Type B pancreatic cell (in vitro differentiated cells): Measurements from ENCODE around the gene MICALL2. TPM values are rescaled to one million over a fixed set of nuclear protein-coding genes. Genes with fewer than 3 reads are reported as not detected.

Source experiments
- DNase-seq: peaks from one replicate; pipeline ENCODE4 v3.0.0; 2021; ENCODE audit warnings: mixed read lengths; ENCODE audit not compliant: unreplicated experiment; ENCODE audit errors: extremely low spot score
- H3K27ac Mint-ChIP-seq: 2 replicates; pipeline ENCODE4 v1.8.0; 2021; ENCODE audit warnings: mild to moderate bottlenecking, mixed read lengths
- H3K27me3 Mint-ChIP-seq: 2 replicates; pipeline ENCODE4 v1.8.0; 2021; ENCODE audit warnings: mixed read lengths
- H3K36me3 Mint-ChIP-seq: 2 replicates; pipeline ENCODE4 v1.8.0; 2021; ENCODE audit warnings: mixed read lengths
- H3K4me1 Mint-ChIP-seq: one replicate; pipeline ENCODE4 v1.8.0; 2021; ENCODE audit warnings: mixed read lengths; ENCODE audit not compliant: unreplicated experiment
- H3K4me3 Mint-ChIP-seq: 2 replicates; pipeline ENCODE4 v1.8.0; 2021; ENCODE audit warnings: mild to moderate bottlenecking, mixed read lengths
- H3K9me3 Mint-ChIP-seq: 2 replicates; pipeline ENCODE4 v1.8.0; 2021; ENCODE audit warnings: mixed read lengths
- CTCF ChIP-seq: fragments of 200-600 bp; sonication (generic); conservative IDR thresholded peaks from 2 replicates; pipeline ENCODE4 v1.5.0; 2021; ENCODE audit warnings: antibody characterized with exemption, mild to moderate bottlenecking
- total RNA-seq: library from RNA; stranded (reverse); gene quantifications from 2 replicates; pipeline ENCODE4 v1.2.1, GENCODE V29; 2021; ENCODE audit warnings: low replicate concordance

The MICALL2 gene
- total RNA-seq, 1 donor from 2014 or later: 12.3 TPM

GRCh38 chr7:1436608-1437007 lies 22.7 kb downstream of the MICALL2 start:
- DNase-seq: no peak
- no peak overlapping the region for H3K4me3 Mint-ChIP-seq
- H3K27me3 Mint-ChIP-seq: peaks cover 4% of the 10 kb centered on the region
- no peak overlapping the region for H3K27ac Mint-ChIP-seq
- TF ChIP-seq CTCF: no peak
- peaks cover 4% of the 10 kb centered on the region for H3K4me1 Mint-ChIP-seq
- no peaks in the 10 kb centered on the region for H3K36me3 Mint-ChIP-seq
- no peaks in the 10 kb centered on the region for H3K9me3 Mint-ChIP-seq

GRCh38 chr7:1434891-1435670 lies 24.2 kb downstream of the MICALL2 start:
- Mint-ChIP-seq H3K4me3 (no peak overlapping the region), H3K4me1 (peaks cover 4% of the 10 kb centered on the region)
- no peak for TF ChIP-seq CTCF

GRCh38 chr7:1434165-1434718 lies 25.0 kb downstream of the MICALL2 start:
- Mint-ChIP-seq H3K9me3 (no peaks in the 10 kb centered on the region), H3K27ac (no peak overlapping the region), H3K4me1 (peaks cover 4% of the 10 kb centered on the region), H3K27me3 (peaks cover 7% of the 10 kb centered on the region), H3K4me3 (no peak overlapping the region), H3K36me3 (no peaks in the 10 kb centered on the region)
- DNase-seq: no peak
- no peak for TF ChIP-seq CTCF

More at GRCh38 chr7:1434891-1435670, 24.2 kb downstream of the MICALL2 start:
- Mint-ChIP-seq H3K9me3 (no peaks in the 10 kb centered on the region), H3K36me3 (no peaks in the 10 kb centered on the region), H3K27ac (no peak overlapping the region), H3K27me3 (peaks cover 7% of the 10 kb centered on the region)
- DNase-seq: no peak

GRCh38 chr7:1433128-1433920 lies 25.9 kb downstream of the MICALL2 start:
- peaks cover 10% of the 10 kb centered on the region for H3K27me3 Mint-ChIP-seq

More at GRCh38 chr7:1433128-1433920, 25.9 kb downstream of the MICALL2 start:
- Mint-ChIP-seq H3K4me1 (peaks cover 4% of the 10 kb centered on the region), H3K27ac (no peak overlapping the region), H3K9me3 (no peaks in the 10 kb centered on the region), H3K36me3 (no peaks in the 10 kb centered on the region), H3K4me3 (no peak overlapping the region)
- DNase-seq: no peak
- TF ChIP-seq CTCF: no peak
